HG02973 (cell line): Measurements from ENCODE around the gene SLC35F1.
"Not testable (repeated sequence)": the region's sequence is repeated elsewhere in the genome, so short reads cannot be mapped to it uniquely, and the experiment has no call there.

Experiments used
- ATAC-seq: cut with Tn5 transposase; IDR thresholded peaks from one replicate; pipeline ENCODE4 v1.9.1; 2021; ENCODE audit warnings: moderate library complexity; ENCODE audit not compliant: unreplicated experiment

Gene SLC35F1

DNA sequence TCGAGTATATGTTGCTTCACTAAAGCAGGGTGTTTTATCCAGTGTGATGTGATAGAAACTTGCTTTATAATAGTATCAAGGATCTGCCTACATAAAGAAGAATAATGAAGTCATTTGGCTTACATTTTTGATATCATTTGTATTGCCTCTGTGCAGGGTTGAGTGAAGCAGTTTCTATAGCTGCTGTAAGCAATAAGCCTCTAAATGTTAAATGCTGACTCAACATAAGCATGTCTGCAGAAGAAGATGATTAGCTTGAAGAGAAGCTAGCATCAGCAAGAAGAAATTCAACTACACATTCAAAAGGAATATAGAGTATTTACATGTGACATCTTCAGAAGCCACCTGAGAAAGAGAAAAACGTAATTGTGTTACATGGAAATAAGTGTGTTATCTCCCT is 17.6 kb downstream of the SLC35F1 start:
- ATAC-seq = no peak

DNA sequence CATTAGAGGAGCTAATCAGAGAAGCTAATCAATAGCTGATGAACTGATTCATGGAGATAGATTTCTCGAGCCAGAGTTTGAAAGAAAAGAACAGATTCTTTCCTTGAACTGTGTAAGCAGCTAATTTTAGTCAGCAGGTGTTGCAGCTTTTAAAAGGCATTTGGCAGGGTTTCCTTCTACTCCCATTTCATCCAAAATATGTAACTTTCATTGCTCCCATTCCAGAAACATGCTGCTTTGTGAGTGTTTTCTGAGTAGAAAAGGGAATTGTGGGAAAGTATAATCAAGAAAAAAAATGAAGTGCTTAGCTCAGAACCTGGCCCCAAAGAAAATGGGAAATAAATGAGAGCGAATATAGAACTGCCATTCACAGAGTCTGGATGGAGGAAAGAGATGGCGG is 20.8 kb downstream of the SLC35F1 start:
- no peak for ATAC-seq

DNA sequence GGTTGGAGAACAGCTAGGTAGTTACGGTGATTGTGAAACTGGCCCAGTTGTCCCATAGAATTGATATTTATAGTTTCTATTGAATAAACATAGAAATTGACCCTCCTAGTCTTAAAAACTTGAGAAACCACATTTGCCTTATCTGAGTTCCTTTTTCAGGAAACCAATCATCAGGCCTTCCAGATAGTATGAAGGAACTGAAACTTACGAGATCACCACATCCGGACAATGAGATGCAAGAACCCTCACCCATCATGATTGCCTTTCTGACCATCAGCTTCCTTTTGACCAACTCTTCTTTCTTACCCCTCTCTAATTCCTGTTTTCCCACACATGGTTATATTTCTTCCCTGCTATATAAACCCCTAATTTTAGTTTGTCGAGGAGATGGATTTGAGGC is 21.8 kb downstream of the SLC35F1 start:
- ATAC-seq = no peak

DNA sequence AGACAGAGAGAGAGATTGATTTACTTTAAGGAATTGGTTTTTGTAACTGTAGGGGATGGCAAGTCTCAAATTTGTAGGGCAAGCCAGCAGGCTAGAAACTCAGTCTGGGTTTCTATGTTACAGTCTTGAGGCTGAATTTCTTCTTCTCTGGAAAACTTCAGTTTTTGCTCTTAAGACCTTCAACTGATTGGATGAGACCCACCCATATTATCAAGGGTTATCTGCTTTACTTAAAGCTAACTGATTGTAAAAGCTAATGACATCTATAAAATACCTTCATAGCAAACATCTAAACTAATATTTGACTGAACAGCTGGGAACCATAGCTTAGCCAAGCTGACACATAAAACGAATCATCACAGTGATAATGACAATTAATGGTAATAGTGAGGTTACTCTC is 22.4 kb downstream of the SLC35F1 start:
- no peak for ATAC-seq

DNA sequence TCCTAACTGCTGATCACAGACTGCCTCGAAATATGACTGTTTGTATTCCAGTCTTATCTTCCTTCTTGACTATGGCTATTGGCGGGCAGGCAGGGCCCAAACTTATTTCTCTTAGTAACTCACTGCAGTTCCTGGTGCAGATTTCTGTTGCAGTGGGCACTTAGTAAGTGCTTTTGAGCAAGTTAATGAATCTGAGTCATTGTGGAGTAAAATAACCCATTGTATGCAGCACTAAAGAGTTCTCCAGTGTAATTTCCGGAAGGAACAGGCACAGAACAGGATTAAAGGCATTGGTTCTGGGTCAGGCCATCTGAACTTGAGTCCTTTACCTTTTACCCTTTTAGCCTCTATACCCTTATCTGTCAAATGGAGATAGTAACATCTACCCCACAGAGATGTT is 23.6 kb downstream of the SLC35F1 start:
- ATAC-seq = no peak

DNA sequence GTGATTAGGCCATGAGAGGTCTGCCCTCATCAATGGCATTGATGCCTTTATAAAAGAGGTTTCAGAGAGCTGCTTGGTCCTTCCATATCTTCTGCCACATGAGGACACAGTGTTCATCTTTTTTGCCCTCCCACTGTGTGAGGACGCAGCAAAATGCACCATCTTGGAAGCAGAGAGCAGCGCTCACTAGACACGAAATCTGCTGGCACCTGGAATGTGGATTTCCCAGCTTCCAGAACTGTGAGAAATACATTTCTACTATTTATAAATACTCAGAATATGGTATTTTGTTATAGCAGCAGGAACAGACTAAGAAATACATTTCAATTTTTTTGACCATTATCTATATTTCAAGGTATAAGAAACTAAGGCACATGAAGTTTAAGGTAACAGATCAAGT is 24.9 kb downstream of the SLC35F1 start:
- no peak for ATAC-seq

DNA sequence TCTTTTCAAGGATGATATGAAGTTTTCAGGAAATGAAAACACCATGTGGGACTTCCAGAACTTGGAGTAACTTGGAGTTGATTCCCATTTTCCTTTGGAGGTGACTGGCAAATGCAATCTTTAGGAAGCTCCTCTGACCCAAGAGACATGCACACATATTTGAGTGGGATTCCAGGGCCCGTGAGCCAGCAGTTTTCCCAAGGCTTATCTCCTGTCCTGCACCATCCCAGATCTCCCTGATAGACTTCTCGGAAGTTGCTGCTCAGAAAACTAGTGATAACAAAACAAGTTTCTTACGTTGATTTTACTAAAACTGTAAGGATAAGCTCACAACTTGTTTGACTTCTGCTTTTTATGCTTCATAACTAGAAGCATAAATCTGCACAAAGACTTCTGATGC is 25.6 kb downstream of the SLC35F1 start:
- no peak for ATAC-seq

DNA sequence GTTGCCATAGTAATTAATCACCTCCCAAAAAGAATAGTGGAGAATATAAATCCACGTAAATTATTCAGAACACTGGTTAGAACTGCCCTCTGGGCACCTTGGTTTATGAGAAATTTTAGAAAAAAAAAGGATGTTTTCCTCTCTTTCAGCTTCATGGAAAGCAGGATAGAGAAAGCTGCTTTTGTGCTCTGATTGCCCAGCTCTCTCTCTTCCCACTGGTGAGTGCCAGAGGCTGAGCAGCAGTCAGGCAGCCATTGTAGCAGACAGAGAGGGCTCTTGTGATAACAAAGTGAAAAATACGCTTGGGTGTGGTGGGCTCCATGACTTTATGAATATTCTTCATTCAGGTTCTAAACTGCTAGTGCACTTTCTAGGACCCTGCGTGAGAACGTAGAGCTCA is 26.4 kb downstream of the SLC35F1 start:
- no peak for ATAC-seq

DNA sequence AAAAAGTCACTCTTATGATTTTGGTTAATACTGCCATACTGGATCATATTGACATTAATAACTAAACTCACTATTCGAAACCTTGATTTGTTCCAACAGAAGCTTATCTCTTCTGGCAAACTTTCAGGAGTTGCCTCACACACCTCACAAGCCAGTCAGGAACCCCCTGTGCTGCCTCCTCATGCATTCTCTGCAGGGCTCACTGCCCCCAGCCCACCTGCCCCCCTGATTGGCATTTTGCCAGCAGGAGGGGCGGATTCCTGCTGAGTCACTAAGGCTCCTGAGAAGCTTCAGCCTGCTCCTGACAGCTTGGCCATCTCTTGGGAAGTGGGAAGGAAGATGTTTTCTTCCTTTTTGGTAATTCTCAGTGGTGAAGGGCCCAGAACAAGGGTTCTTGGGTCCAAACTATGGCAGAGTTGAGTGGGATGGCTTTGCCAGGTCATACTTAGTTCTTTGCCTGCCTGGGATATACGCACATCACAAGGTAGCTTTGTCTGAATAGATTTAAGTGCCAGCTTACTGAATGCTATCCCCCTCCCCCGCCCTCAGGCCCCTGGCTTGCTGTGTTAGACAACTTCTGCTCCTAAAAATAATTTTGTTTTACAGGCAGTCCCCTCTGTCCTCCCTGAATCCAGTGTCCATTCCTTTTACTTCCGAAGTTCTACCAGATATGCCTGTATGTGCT is 31.4 kb downstream of the SLC35F1 start:
- no peak for ATAC-seq

DNA sequence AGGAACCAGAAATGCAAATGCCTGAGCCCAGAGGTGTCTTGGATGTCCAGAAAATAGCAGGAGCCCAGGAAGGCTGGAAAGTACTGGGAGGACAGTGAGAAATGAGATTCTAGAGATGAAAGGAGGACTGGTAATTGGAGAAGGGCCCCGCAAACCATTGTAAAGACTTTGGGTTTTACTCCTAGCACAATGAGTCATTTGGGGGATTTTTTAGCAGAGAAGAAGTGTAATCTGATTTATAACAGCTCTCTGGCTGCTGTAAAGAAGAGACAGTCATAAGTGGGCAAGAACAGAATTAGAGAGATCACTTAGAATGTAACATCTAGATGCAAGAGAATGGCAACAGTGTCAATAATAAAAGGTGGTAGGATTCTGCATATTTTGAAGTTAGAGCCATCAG is 40.2 kb downstream of the SLC35F1 start:
- ATAC-seq = no peak

DNA sequence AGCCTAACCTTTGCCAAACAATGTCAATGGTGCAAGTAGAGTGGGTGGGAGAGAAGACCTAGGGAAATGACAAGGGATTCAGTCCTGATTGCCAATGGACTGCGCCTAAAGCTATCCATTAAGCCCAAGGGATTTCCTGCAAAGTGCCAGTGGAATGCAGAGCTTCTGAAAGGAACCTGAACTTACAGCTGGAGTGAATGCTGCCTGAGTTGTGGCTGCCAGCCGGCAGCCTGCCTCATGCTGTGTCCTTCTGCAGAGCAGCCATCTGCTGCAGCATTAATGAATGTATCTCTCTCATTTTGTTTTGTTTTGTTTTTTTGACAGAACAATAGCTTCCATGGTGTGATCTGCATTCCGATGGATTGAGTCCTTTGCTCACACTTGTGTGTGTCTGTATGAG is 44.7 kb downstream of the SLC35F1 start:
- no peak for ATAC-seq

DNA sequence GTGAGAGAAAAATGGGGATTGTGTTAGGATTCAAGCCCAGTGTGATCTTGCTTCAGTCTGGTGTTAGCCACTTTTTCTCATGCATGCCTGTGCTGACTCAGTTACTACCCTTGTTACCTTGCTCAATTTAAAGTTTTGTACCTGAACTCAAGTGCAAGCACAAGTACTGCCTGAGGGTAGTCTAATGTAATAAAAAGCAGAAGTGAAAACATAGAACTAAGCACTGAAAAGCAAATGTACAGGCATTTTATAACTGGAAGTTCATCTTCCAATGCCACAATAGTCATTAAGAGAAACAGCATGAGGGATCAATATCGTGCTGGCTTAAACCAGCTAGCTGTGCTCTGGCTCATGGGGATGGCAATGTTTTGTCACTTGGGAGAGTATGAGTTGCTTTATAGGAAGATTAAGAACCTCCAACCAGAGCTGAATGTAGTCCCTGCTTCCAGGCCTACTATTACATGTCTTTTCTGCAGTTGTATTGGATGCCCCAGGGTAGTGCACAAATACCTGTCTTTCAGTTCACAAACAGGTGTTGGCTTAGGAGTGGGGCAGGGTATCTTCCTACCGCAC is 48.7 kb downstream of the SLC35F1 start:
- no peak for ATAC-seq

DNA sequence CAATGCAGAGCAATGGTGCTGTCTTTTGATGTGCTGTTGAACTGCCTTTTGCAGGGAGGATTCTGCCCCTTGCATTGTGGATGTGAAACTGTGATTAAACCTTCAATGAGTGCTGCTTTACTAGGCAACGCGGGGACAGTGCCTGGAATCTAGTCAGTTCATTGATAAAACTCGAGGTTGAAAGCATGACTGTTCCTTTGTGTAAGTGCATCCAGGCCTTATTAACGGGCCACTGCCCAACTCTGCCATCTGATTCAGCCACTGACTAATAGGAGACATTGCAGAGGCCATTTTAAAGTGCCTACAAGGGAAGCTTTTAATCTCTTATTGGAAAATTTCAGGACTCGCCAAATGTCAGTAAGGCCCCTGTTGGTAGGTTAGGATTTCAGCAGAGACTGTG is 49.3 kb downstream of the SLC35F1 start:
- ATAC-seq = no peak

DNA sequence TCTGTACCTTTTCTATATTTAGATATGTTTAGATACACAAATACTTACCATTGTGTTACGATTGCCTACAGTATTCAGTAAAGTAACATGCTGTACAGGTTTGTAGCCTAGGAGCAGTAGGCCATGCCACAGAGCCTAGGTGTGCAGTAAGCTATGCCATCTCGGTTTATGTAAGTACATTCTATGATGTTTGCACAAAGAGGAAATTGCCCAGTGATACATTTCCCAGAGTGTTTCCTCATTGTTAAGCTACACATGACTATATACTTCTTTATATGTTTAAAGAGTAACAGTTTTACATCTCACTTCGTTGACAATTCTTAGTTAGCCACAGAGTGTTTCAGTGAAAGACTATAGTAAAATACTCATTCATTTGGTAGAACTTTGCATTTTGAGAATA is 51.5 kb downstream of the SLC35F1 start:
- ATAC-seq = no peak

DNA sequence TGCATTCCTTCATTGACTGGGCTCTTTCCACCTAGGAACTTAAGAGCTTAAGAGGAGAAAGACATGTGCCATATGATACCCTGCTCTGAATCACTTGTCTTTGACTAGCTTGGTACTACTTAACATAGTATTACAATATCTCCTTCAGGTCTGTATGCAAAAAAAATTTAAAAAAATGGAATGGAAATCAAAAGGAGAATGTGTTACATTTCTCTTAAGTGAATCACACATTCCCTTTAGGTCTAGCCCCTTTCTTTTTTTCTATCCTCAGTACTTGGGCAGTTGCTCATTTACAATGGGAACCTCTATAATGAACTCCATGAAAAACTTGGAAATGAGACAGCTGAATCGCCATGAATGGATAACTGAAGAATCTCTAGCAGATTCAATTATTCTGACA is 53.8 kb downstream of the SLC35F1 start:
- ATAC-seq = no peak

DNA sequence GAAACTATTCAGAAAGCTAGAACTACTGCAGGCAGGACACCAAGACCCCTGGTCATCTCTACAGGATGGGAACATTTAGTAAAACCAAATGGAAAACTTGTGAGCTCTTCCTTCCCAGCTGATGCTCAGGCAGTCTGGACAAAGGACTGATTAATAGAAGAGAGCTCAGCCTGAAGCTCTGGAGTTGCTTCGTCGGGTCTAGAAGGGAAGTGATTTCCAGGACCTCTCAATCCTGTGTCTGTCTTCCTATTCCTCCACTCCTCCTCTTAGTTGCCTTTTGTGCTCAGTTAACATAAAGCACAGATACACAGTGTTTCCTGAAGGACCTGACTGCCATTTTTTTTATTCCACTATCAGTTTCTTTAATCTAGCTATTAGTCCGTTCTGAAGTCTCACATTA is 54.2 kb downstream of the SLC35F1 start:
- ATAC-seq = no peak

DNA sequence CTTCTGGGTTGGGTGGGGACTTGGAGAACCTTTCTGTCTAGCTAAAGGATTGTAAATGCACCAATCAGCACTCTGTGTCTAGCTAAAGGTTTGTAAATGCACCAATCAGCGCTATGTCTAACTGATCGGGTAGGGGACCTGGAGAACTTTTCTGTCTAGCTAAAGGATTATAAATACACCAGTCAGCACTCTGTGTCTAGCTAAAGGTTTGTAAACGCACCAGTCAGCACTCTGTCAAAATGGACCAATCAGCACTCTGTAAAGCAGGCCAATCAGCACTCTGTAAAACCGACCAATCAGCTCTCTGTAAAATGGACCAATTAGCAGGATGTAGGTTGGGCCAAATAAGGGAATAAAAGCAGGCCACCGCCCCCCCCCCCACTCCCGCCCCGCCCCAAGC is 58.7 kb downstream of the SLC35F1 start:
- ATAC-seq = not testable (repeated sequence)

DNA sequence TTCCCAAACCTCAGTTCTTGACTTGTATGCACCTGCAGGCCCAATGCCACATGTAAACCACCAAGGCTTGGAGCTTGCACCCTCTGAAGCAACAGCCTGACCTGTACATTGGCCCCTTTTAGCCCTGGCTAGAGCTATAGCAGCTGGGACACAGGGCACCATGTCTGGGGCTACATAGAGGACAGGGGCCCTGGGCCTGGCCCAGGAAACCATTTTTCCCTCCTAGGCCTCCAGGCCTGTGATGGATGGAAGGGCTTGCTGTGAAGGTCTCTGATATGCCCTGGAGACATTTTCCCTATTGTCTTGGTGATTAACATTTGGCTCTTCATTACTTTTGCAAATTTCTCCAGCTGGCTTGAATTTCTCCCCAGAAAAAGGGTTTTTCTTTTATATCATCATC is 64.6 kb downstream of the SLC35F1 start:
- no peak for ATAC-seq

DNA sequence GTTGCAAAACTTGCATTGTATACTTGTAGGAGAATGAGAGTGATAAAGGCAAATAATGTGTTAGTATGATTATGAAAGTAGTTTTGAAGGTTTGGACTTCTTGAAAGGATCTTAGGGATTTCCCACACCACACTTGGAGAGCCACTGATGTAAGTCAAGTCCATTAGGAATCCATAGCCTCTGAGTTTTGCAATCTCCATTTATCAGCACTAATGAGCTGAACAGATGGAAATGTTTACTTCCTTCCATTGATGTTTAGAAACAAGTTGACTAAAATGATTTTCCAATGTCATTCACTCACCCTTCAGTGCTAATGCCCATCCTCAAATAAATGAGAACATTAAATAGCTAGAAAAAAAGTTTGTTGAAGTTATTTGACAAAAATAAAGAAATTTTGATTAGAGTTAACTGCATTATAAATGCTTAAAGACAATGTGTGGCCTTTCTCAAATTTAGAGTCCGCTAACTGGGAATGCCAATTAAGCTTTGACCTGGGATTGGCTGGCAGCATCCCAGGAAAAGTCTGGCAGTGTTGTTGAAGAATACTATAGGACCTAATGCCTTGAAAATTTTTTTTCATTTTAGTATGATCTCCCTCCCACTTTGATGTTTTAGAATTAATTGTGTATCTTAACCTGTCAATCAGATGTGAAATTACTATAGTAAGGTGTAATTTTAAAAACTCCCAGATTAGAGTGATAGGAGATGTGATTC is 68.0 kb downstream of the SLC35F1 start:
- no peak for ATAC-seq

DNA sequence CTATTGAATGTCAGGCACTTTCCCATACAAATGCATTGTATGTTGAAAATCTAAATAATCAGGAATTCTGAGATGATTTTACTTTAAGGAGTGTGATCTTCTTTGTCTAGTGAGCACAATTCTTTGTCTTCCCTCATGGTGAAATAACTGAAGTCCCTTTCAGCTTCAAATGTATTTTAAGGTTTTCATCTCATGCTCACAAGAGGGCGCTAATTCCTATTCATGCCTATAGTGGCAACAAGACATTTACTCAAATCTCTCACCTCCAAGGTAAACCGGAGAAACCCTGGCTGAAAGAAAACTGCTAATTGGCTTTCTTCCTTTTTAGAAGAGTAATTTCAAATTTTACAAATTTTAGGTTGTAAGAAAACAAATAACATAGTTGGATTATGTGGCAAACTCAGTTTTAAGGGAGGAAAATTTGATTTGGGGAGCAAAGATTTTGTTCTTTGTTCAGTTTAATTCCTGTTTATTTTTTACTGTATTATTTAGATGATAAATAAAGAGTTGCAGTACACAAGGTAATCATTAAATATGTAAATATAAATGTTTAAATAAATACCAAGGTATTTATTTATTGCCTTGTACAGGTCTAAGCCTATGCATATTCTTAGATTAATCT is 69.1 kb downstream of the SLC35F1 start:
- ATAC-seq = peak; percentile 82

DNA sequence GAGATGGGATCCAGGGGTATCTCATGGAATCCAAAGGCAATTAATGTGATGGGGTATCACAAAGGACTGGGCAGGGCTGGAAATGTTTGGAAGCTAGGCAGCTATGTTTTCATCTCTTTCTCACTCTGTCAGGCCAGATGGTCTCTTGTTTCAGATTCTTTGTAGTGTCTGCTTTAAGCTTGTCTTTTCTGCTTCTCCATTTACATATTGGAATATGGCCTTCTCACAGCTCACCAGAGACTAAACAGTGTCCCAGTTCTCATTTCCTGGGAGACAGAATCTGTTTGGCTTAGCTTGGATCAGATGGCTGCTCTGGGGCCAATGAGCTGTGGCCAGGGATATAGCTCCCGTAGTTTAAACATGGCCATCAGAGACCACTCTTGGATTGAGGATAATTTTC is 78.9 kb downstream of the SLC35F1 start:
- ATAC-seq = no peak

DNA sequence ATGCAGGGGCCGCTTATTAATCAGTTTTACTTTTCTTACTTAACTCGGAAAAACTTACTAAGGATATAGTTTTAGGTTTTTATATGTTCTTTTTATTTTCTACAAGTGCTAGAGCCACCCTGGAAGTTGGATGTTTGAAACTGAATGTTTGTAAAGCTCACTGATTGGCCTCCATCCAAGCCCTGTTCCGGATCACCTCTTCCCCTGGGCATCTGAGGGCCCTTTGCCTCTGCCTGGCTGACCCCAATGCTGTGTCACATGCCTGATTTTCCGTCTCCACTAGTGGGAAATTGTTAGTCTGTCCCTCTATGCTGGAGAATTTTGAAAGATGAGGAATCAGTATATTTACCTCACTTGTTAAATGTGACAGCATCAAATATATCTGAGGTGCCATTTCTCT is 79.3 kb downstream of the SLC35F1 start:
- ATAC-seq = no peak
